ENCODE data around the gene BROX. TPM values are rescaled to one million over a fixed set of nuclear protein-coding genes. Genes with fewer than 3 reads are reported as not detected.
"Not testable (repeated sequence)": the region's sequence is repeated elsewhere in the genome, so short reads cannot be mapped to it uniquely, and the experiment has no call there.

BROX gene
- total RNA-seq, 6 experiments from 2014 or later: 61.0 to 71.0 (median 67.6) TPM

DNA sequence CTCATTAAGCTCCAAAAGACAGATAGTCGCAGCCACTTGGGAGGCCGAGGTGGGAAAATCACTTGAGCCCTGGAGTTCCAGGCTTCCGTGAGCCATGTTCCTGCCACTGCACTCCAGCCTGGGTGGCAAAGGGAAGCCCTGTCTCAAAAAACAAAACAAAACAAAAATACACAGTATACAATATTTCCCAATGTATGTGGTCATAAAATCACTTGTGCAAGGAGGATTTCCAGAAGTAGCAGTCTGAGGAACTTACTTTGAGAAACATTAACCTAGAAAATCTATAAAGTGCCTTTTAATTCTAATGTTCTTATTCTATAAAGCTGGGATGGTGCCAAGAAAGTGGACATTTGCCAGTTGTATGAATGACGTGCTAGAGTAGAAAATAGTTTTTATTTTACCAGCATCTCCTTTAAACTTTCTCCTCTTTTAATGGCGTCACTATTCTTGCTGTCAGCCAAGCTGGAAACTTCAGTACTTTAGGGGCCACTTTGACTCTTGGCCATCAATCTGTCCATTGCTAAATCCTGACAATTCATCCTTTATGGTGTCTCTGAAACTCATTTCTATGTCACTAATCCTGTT, 47.2 kb downstream of the BROX start:
- peaks cover 21% of the 10 kb centered on the region for H3K27me3 Mint-ChIP-seq (ENCODE audit: insufficient read depth)
- DNase-seq: no peak
- H3K4me3 Mint-ChIP-seq: no peak overlapping the region
- H3K4me1 Mint-ChIP-seq (ENCODE audit: low read depth): peaks cover 13% of the 10 kb centered on the region
- H3K36me3 Mint-ChIP-seq (ENCODE audit: low read depth): 0 out of 2 replicates have a peak, but pooled peaks cover 5% of the 10 kb centered on the region
- peaks cover 5% of the 10 kb centered on the region for H3K9me3 Mint-ChIP-seq
- TF ChIP-seq, protein P1, sequence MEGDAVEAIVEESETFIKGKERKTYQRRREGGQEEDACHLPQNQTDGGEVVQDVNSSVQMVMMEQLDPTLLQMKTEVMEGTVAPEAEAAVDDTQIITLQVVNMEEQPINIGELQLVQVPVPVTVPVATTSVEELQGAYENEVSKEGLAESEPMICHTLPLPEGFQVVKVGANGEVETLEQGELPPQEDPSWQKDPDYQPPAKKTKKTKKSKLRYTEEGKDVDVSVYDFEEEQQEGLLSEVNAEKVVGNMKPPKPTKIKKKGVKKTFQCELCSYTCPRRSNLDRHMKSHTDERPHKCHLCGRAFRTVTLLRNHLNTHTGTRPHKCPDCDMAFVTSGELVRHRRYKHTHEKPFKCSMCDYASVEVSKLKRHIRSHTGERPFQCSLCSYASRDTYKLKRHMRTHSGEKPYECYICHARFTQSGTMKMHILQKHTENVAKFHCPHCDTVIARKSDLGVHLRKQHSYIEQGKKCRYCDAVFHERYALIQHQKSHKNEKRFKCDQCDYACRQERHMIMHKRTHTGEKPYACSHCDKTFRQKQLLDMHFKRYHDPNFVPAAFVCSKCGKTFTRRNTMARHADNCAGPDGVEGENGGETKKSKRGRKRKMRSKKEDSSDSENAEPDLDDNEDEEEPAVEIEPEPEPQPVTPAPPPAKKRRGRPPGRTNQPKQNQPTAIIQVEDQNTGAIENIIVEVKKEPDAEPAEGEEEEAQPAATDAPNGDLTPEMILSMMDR (IDR thresholded peaks at IDR 0.05): no peak
- no peak overlapping the region for H3K27ac Mint-ChIP-seq

DNA sequence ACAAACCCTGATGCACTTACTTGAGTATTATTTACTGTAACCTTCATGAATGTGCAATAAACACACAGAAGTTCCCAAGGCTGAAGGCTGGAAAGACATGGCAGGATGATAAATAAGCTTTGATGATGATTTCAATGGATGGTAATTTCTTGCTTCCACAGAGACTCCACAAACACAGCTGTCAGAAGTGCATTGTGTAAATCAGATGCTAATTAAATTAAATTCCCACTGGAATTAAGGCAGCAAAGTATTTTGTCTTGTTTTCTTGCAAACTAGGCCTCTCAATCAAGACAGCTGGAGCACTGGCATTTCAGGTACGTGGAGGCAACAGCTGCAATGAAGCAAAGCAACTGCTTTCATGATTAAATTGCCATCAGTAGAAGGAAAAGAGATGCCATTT, 48.7 kb downstream of the BROX start:
- Mint-ChIP-seq H3K4me1 (ENCODE audit: low read depth) (no peaks in the 10 kb centered on the region), H3K36me3 (ENCODE audit: low read depth) (0 out of 2 replicates have a peak, but pooled peaks cover 5% of the 10 kb centered on the region), H3K27me3 (ENCODE audit: insufficient read depth) (peaks cover 21% of the 10 kb centered on the region), H3K9me3 (peaks cover 6% of the 10 kb centered on the region), H3K27ac (no peak overlapping the region), H3K4me3 (no peak overlapping the region)
- DNase-seq: no peak
- TF ChIP-seq, protein P1 (IDR thresholded peaks at IDR 0.05): no peak

DNA sequence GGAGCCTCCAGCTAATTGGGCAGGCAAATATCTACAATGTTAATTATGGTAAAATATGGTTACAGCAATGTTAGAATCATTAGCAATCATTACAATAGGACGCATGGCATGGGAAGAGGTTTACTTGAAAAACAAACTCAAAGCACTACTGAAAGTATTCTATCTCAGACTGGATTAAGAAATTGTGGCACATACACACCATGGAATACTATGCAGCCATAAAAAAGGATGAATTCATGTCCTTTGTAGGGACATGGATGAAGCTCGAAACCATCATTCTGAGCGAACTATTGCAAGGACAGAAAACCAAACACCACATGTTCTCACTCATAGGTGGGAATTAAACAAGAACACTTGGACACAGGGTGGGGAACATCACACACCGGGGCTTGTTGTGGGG, 49.8 kb downstream of the BROX start:
- H3K4me1 Mint-ChIP-seq (ENCODE audit: low read depth); H3K4me3 Mint-ChIP-seq; H3K27ac Mint-ChIP-seq; H3K36me3 Mint-ChIP-seq (ENCODE audit: low read depth); DNase-seq; H3K9me3 Mint-ChIP-seq: not testable (repeated sequence)
- H3K27me3 Mint-ChIP-seq (ENCODE audit: insufficient read depth): peaks cover 29% of the 10 kb centered on the region

GRCh38 chr1:222767152-222767571, 54.8 kb downstream of the BROX start:
- no peak overlapping the region for H3K4me3 Mint-ChIP-seq
- H3K27ac Mint-ChIP-seq: no peak overlapping the region
- H3K36me3 Mint-ChIP-seq (ENCODE audit: low read depth): peaks cover 21% of the 10 kb centered on the region; the same call in 1 of the 2 replicates
- H3K9me3 Mint-ChIP-seq: peaks cover 30% of the 10 kb centered on the region
- no peaks in the 10 kb centered on the region for H3K4me1 Mint-ChIP-seq (ENCODE audit: low read depth)
- H3K27me3 Mint-ChIP-seq (ENCODE audit: insufficient read depth): peaks cover 24% of the 10 kb centered on the region
- TF ChIP-seq, protein P1 (IDR thresholded peaks at IDR 0.05): no peak
- DNase-seq: no peak

- DNase-seq: no peak
- peaks cover 30% of the 10 kb centered on the region for H3K9me3 Mint-ChIP-seq
- TF ChIP-seq, protein P1 (IDR thresholded peaks at IDR 0.05): no peak
- H3K27me3 Mint-ChIP-seq (ENCODE audit: insufficient read depth): peaks cover 24% of the 10 kb centered on the region
- peaks cover 8% of the 10 kb centered on the region for H3K4me1 Mint-ChIP-seq (ENCODE audit: low read depth)
- no peak overlapping the region for H3K27ac Mint-ChIP-seq
- H3K4me3 Mint-ChIP-seq: no peak overlapping the region
- peaks cover 21% of the 10 kb centered on the region; the same call in 1 of the 2 replicates for H3K36me3 Mint-ChIP-seq (ENCODE audit: low read depth)
Observed at GRCh38 chr1:222768592-222768991, 56.2 kb downstream of the BROX start.

DNA sequence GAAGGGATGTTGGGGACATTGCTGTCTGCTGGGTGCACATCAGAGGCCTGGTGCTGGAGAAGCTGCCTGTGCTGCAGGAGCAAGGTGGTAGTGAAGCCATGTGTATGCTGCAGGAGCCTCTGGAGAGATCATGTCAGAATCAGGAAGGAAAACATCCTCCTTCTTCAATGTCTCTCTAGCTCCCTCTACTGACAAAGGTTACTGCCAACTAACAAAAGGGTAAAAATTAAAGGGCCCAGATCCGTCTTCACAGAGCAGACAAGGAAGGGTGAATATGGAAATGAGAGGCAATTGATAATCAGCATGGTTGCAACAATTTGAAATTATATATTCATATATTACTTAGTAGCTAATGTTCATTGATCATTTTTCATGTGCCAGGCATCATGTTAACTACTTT, 56.8 kb downstream of the BROX start:
- Mint-ChIP-seq H3K9me3 (peaks cover 29% of the 10 kb centered on the region), H3K4me3 (no peak overlapping the region), H3K36me3 (ENCODE audit: low read depth) (peaks cover 20% of the 10 kb centered on the region; the same call in 1 of the 2 replicates), H3K27me3 (ENCODE audit: insufficient read depth) (peaks cover 23% of the 10 kb centered on the region), H3K27ac (no peak overlapping the region), H3K4me1 (ENCODE audit: low read depth) (peaks cover 8% of the 10 kb centered on the region)
- DNase-seq: no peak
- TF ChIP-seq, protein P1 (IDR thresholded peaks at IDR 0.05): peak; percentile 29; the same call in 1 of the 2 replicates
